HG03025 (cell line): ENCODE measurements around the gene CAPN13.

ENCODE experiments used
- ATAC-seq: cut with Tn5 transposase; IDR thresholded peaks from one replicate; pipeline ENCODE4 v1.9.1; 2021; ENCODE audit warnings: mild to moderate bottlenecking, moderate library complexity; ENCODE audit not compliant: unreplicated experiment, low FRiP score

CAPN13 gene

GRCh38 chr2:30765876-30766470 is 41.3 kb downstream of the CAPN13 start:
- ATAC-seq: no peak

GRCh38 chr2:30765191-30765590 is 42.1 kb downstream of the CAPN13 start:
- no peak for ATAC-seq

GRCh38 chr2:30764021-30764800 is 43.0 kb downstream of the CAPN13 start:
- no peak for ATAC-seq

- no peak for ATAC-seq
Observed at GRCh38 chr2:30763151-30763660, 44.0 kb downstream of the CAPN13 start.

- no peak for ATAC-seq
Observed at GRCh38 chr2:30761226-30761625, 46.0 kb downstream of the CAPN13 start.

- no peak for ATAC-seq
Observed at GRCh38 chr2:30759481-30759880, 47.8 kb downstream of the CAPN13 start.

GRCh38 chr2:30758191-30758651 is 49.0 kb downstream of the CAPN13 start:
- ATAC-seq: no peak

GRCh38 chr2:30757749-30758148 is 49.5 kb downstream of the CAPN13 start:
- no peak for ATAC-seq

GRCh38 chr2:30756971-30757370 is 50.3 kb downstream of the CAPN13 start:
- no peak for ATAC-seq

GRCh38 chr2:30756051-30756719 is 51.1 kb downstream of the CAPN13 start:
- ATAC-seq: no peak

GRCh38 chr2:30753630-30754029 is 53.6 kb downstream of the CAPN13 start:
- no peak for ATAC-seq

- no peak for ATAC-seq
Observed at GRCh38 chr2:30752811-30753210, 54.4 kb downstream of the CAPN13 start.

- ATAC-seq: no peak
Observed at GRCh38 chr2:30747206-30747605, 60.0 kb downstream of the CAPN13 start.

- no peak for ATAC-seq
Observed at GRCh38 chr2:30744823-30745222, 62.4 kb downstream of the CAPN13 start.

- no peak for ATAC-seq
Observed at GRCh38 chr2:30741576-30741975, 65.7 kb downstream of the CAPN13 start.

GRCh38 chr2:30738141-30738911 is 68.9 kb downstream of the CAPN13 start:
- ATAC-seq: no peak

GRCh38 chr2:30737326-30737610 is 70.0 kb downstream of the CAPN13 start:
- ATAC-seq: no peak

- no peak for ATAC-seq
Observed at GRCh38 chr2:30736461-30737325, 70.6 kb downstream of the CAPN13 start.

- ATAC-seq: no peak
Observed at GRCh38 chr2:30733876-30734520, 73.2 kb downstream of the CAPN13 start.
